Vagina (tissue), 2 donors: ENCODE results near the gene TRMT2A. TPM values are rescaled to one million over a fixed set of nuclear protein-coding genes. Genes with fewer than 3 reads are reported as not detected.

Experiments
- DNase-seq, 2 donors: peaks; one replicate each; pipeline ENCODE4 v3.0.0-alpha.2; 2017; ENCODE audit errors: extremely low spot score in 2 of 2
- H3K27ac ChIP-seq: fragments of 200-600 bp; sonication (generic); one replicate; pipeline ENCODE4 v1.5.1; 2019
- H3K27me3 ChIP-seq: fragments of 200-600 bp; sonication (generic); one replicate; pipeline ENCODE4 v1.5.1; 2019
- H3K36me3 ChIP-seq, 2 donors: fragments of 200-600 bp; sonication (generic); one replicate each; pipeline ENCODE4 v1.5.1; 2017 to 2019
- H3K4me1 ChIP-seq: fragments of 200-600 bp; sonication (generic); one replicate; pipeline ENCODE4 v1.5.1; 2019
- H3K4me3 ChIP-seq, 2 donors: fragments of 200-600 bp; sonication (generic); 1 replicate in 1 of 2; 2 replicates in 1 of 2; pipeline ENCODE4 v1.5.1; 2016 to 2019
- H3K9me3 ChIP-seq: fragments of 200-600 bp; sonication (generic); one replicate; pipeline ENCODE4 v1.5.1; 2019
- CTCF ChIP-seq, 3 experiments: fragments of 450-650 bp in 2 of 3; fragments of 200-600 bp in 1 of 3; sonication (generic) in 1 of 3; IDR thresholded peaks; one replicate each; pipeline ENCODE4 v1.5.1; 2017 to 2019; ENCODE audit warnings: antibody characterized with exemption in 3 of 3, mild to moderate bottlenecking in 2 of 3, moderate library complexity in 2 of 3
- POLR2A ChIP-seq, 2 donors: fragments of 450-650 bp; IDR thresholded peaks; one replicate each; pipeline ENCODE4 v1.6.1; 2017; ENCODE audit warnings: antibody characterized with exemption in 2 of 2, mild to moderate bottlenecking in 2 of 2, moderate library complexity in 2 of 2
- POLR2AphosphoS5 ChIP-seq, 2 donors: sonication (generic); formaldehyde crosslinking; IDR thresholded peaks; one replicate each; pipeline ENCODE4 v1.9.0; 2017; ENCODE audit warnings: antibody characterized with exemption in 2 of 2, mild to moderate bottlenecking in 2 of 2, low read depth in 1 of 2; ENCODE audit not compliant: insufficient read depth in 1 of 2
- intact Hi-C: fragments of 100-400 bp; cut with DNase I; formaldehyde crosslinking; loops from one replicate; pipeline ENCODE4 v1.15.1; 2023
- total RNA-seq: library from RNA; depleted of rRNA; stranded (reverse); fragments of >200 nt; gene quantifications from one replicate; pipeline ENCODE4 v1.2.3, GENCODE V29; 2016

TRMT2A gene
- total RNA-seq, 1 donor from 2014 or later: 66.5 TPM

DNA sequence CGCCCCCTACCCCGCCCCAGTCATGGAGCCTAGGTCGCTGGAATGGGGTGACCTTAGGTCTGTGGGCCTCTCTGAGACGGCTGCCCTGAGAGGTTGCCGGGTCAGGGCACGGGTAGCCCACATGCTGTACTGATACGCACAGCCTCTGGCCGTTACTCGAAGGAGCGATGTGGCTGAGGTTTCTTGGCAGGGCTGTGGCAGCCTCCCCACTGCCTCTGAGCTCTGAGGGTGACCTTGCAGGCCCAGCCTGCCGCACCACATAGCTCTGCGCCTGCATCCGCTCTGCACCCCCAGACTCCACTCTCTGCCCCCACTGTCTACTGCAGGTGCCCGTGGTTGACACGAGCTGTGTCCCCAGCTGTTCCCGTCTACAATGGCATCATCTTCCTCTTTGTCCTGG lies 21.8 kb upstream of the TRMT2A start:
- Histone ChIP-seq H3K27ac (no peak overlapping the region), H3K9me3 (no peaks in the 10 kb centered on the region), H3K36me3 (peaks cover 0 to 21% of the 10 kb centered on the region in 2 donors), H3K4me3 (no peak overlapping the region), H3K27me3 (no peaks in the 10 kb centered on the region), H3K4me1 (peaks cover 49% of the 10 kb centered on the region)
- TF ChIP-seq POLR2AphosphoS5 (IDR thresholded peaks at IDR 0.05; ENCODE audit: insufficient read depth in 1 of 2, low read depth in 1 of 2) (no peak), CTCF (IDR thresholded peaks at IDR 0.05) (no peak), POLR2A (IDR thresholded peaks at IDR 0.05) (no peak)
- intact Hi-C loops: no loop called here
- DNase-seq: no peak

- TF ChIP-seq POLR2AphosphoS5 (IDR thresholded peaks at IDR 0.05; ENCODE audit: insufficient read depth in 1 of 2, low read depth in 1 of 2) (no peak), POLR2A (IDR thresholded peaks at IDR 0.05) (no peak), CTCF (IDR thresholded peaks at IDR 0.05) (no peak)
- H3K4me3 ChIP-seq: no peak overlapping the region
- H3K4me1 ChIP-seq: peaks cover 53% of the 10 kb centered on the region
- H3K9me3 ChIP-seq: no peaks in the 10 kb centered on the region
- H3K36me3 ChIP-seq: peaks cover 0 to 16% of the 10 kb centered on the region in 2 donors
- intact Hi-C loops: no loop called here
- H3K27me3 ChIP-seq: no peaks in the 10 kb centered on the region
- H3K27ac ChIP-seq: no peak overlapping the region
- no peak for DNase-seq
Measured at GRCh38 chr22:20138417-20138738, 21.4 kb upstream of the TRMT2A start.

DNA sequence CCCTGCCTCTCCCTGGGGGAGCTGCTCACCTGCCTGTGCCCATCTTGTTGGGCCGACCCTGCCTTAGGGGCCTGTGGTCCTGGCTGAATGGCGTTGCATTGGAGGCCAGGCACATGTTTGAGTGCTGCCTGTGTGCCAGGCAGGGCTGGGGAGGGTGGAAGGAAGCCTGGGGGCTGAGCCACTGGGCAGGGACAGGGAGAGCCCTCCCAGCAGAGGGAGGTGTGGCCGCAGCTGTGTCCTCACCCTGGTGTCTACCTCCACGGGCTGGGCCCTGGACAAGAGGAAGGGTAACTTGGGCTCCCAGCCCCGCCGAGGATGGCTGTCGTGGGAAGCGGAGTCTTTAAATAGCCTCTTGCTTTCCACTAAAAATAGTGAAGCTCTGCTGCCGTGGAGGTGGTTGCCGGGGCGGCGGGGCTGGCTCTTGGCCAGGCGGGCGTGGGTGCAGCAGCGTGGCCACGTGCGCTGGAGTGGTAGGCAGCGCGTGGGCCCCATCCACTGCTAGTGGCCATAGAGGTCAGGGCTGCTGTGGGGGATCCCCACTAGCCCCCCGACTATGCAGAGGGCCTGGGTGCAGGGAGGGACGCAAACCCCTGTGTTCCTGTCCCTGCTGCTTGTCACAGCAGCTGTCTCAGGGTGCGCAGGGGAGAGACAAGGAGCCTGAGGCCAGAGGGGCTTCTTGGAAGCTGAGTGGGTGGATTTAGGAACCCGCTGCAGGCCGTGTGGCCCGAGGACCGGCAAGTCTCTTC lies 20.8 kb upstream of the TRMT2A start:
- peaks cover 0 to 12% of the 10 kb centered on the region in 2 donors for H3K36me3 ChIP-seq
- no peak for DNase-seq
- H3K4me1 ChIP-seq: peaks cover 59% of the 10 kb centered on the region
- TF ChIP-seq CTCF (IDR thresholded peaks at IDR 0.05) (no peak), POLR2AphosphoS5 (IDR thresholded peaks at IDR 0.05; ENCODE audit: insufficient read depth in 1 of 2, low read depth in 1 of 2) (no peak), POLR2A (IDR thresholded peaks at IDR 0.05) (no peak)
- no peak overlapping the region for H3K27ac ChIP-seq
- H3K4me3 ChIP-seq: no peak overlapping the region
- H3K9me3 ChIP-seq: no peaks in the 10 kb centered on the region
- H3K27me3 ChIP-seq: no peaks in the 10 kb centered on the region
- intact Hi-C loops: no loop called here

DNA sequence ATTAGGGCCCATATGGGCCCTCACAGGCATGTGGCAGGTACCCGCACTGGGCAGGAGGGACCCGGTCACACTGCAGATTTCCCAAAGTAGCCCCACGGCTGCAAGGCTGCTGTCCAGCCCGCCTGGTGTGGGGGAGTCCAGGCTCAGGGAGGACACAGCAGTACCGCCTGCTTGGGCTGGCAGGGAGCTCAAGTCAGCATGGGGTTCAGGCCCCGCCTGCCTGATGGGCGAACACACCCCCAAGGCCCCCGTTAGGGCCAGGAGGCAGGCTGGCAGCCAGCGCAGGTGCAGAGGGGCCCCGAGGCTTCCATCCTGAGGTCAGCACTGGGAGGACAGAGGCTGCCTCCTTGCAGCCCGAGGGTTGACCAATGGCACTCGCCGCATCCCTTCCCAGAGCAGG lies 20.1 kb upstream of the TRMT2A start:
- Histone ChIP-seq H3K27ac (no peak overlapping the region), H3K4me3 (no peak overlapping the region), H3K4me1 (peaks cover 66% of the 10 kb centered on the region), H3K36me3 (peaks cover 0 to 12% of the 10 kb centered on the region in 2 donors), H3K27me3 (no peaks in the 10 kb centered on the region), H3K9me3 (no peaks in the 10 kb centered on the region)
- intact Hi-C loops: no loop called here
- TF ChIP-seq POLR2A (IDR thresholded peaks at IDR 0.05): no peak
- TF ChIP-seq CTCF (IDR thresholded peaks at IDR 0.05): no peak
- TF ChIP-seq POLR2AphosphoS5 (IDR thresholded peaks at IDR 0.05; ENCODE audit: insufficient read depth in 1 of 2, low read depth in 1 of 2): no peak
- no peak for DNase-seq

GRCh38 chr22:20136603-20136873 lies 19.5 kb upstream of the TRMT2A start:
- intact Hi-C loops: no loop called here
- TF ChIP-seq POLR2AphosphoS5 (IDR thresholded peaks at IDR 0.05; ENCODE audit: insufficient read depth in 1 of 2, low read depth in 1 of 2) (no peak), CTCF (IDR thresholded peaks at IDR 0.05) (no peak), POLR2A (IDR thresholded peaks at IDR 0.05) (no peak)
- Histone ChIP-seq H3K36me3 (peaks cover 0 to 11% of the 10 kb centered on the region in 2 donors), H3K27ac (no peak overlapping the region), H3K27me3 (no peaks in the 10 kb centered on the region), H3K9me3 (no peaks in the 10 kb centered on the region), H3K4me1 (peaks cover 66% of the 10 kb centered on the region), H3K4me3 (no peak overlapping the region)
- DNase-seq: no peak
